Common myeloid progenitor, CD34-positive (primary cell): ENCODE results near the gene SMAD6.
"Not testable (repeated sequence)": the region's sequence is repeated elsewhere in the genome, so short reads cannot be mapped to it uniquely, and the experiment has no call there.

Experiments
- CTCF ChIA-PET: fragments of 350-600 bp; sonication (Branson Sonifier 250); formaldehyde crosslinking; loops from one replicate; lab custom pipeline; 2021; ENCODE audit warnings: antibody characterized with exemption; lab: Charles Lee
- POLR2A ChIA-PET: fragments of 350-600 bp; sonication (Branson Sonifier 250); formaldehyde crosslinking; loops from one replicate; lab custom pipeline; 2021; ENCODE audit warnings: antibody characterized with exemption; lab: Charles Lee
- DNase-seq, 3 donors: peaks; one replicate each; pipeline versions ENCODE4 v3.0.0 to v3.0.0-alpha.2; 2013
- H3K27ac ChIP-seq, 2 experiments: 1 replicate in 1 of 2; 2 replicates in 1 of 2; pipeline ENCODE4 v1.7.0; 2013; ENCODE audit warnings: inconsistent platforms in 2 of 2, low read length in 2 of 2, mild to moderate bottlenecking in 2 of 2, low read depth in 1 of 2, moderate library complexity in 1 of 2; ENCODE audit not compliant: severe bottlenecking in 2 of 2, insufficient read depth in 1 of 2, poor library complexity in 1 of 2
- H3K27me3 ChIP-seq, 5 experiments: replicated peaks in 2 of 5; 1 replicate in 3 of 5; 2 replicates in 2 of 5; pipeline versions ENCODE4 v1.6.1 to v1.7.0; 2013; ENCODE audit warnings: low read length in 4 of 5, mild to moderate bottlenecking in 2 of 5, moderate library complexity in 2 of 5, inconsistent platforms in 1 of 5; ENCODE audit not compliant: insufficient read depth in 5 of 5, control insufficient read depth in 4 of 5
- H3K36me3 ChIP-seq, 4 experiments: 1 replicate in 2 of 4; 2 replicates in 2 of 4; pipeline versions ENCODE4 v1.6.1 to v1.7.0; 2013; ENCODE audit warnings: low read length in 3 of 4, control low read depth in 1 of 4, mild to moderate bottlenecking in 1 of 4; ENCODE audit not compliant: control insufficient read depth in 4 of 4, insufficient read depth in 4 of 4
- H3K4me1 ChIP-seq, 4 experiments: 1 replicate in 3 of 4; 2 replicates in 1 of 4; pipeline versions ENCODE4 v1.6.1 to v1.7.1; 2013; ENCODE audit warnings: low read length in 3 of 4, mild to moderate bottlenecking in 3 of 4, control low read depth in 1 of 4, inconsistent platforms in 1 of 4, moderate library complexity in 1 of 4; ENCODE audit not compliant: control insufficient read depth in 4 of 4, insufficient read depth in 4 of 4; ENCODE audit errors: control extremely low read depth in 1 of 4
- H3K4me3 ChIP-seq, 7 experiments: 1 replicate in 4 of 7; 2 replicates in 3 of 7; pipeline versions ENCODE4 v1.5.1 to v1.7.0; 2013; ENCODE audit warnings: mild to moderate bottlenecking in 7 of 7, low read length in 6 of 7, moderate library complexity in 6 of 7, inconsistent platforms in 2 of 7, low read depth in 2 of 7, control low read depth in 1 of 7; ENCODE audit not compliant: insufficient read depth in 4 of 7, control insufficient read depth in 1 of 7; ENCODE audit errors: extremely low read depth in 1 of 7
- H3K9me3 ChIP-seq, 5 experiments: 1 replicate in 4 of 5; 2 replicates in 1 of 5; pipeline versions ENCODE4 v1.6.1 to v1.7.1; 2013; ENCODE audit warnings: low read length in 4 of 5, mild to moderate bottlenecking in 2 of 5, inconsistent platforms in 1 of 5, low read depth in 1 of 5, moderate library complexity in 1 of 5; ENCODE audit not compliant: control insufficient read depth in 4 of 5, insufficient read depth in 2 of 5; ENCODE audit errors: control extremely low read depth in 1 of 5
- WGBS: methylation state at CpG from one replicate; pipeline ENCODE4 v1.1.5; 2013; ENCODE audit not compliant: insufficient coverage; 5-methylcytosine and 5-hydroxymethylcytosine counted together

SMAD6 gene

DNA sequence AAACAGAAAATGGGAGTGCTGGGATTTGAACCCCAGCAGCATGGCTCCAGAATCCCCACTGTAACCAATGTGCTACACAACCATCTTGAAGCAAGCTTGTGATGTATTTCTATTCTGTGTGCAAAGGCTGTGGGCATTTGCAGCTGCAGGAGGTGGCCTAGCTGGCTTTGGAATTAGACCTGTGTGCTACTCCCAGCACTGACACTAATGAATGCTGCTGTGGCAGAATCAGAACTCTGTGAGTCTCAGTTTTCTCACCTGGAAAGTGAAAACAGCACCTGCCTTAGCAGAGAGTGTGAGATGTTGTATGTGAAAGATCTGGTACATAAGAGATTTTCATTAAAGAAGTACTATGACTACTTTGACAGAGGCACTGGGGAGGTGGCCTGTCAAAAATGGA is 21.5 kb upstream of the SMAD6 start:
- DNase-seq: no peak
- no peaks in the 10 kb centered on the region for H3K36me3 ChIP-seq
- ChIA-PET CTCF (interaction anchor here (1.4 kb wide), 1 partner anchor 62 kb away, joined by 3 read pairs; no protein-coding TSS in a partner anchor), POLR2A (no interaction called here)
- no peaks in the 10 kb centered on the region for H3K27me3 ChIP-seq
- no peak overlapping the region for H3K4me3 ChIP-seq
- H3K9me3 ChIP-seq: peaks cover 0 to 11% (median 2%) of the 10 kb centered on the region in 5 experiments
- peaks cover 0 to 17% (median 3%) of the 10 kb centered on the region in 4 experiments for H3K4me1 ChIP-seq
- H3K27ac ChIP-seq: peak overlapping the region in 1 of 2 experiments; percentile 15

DNA sequence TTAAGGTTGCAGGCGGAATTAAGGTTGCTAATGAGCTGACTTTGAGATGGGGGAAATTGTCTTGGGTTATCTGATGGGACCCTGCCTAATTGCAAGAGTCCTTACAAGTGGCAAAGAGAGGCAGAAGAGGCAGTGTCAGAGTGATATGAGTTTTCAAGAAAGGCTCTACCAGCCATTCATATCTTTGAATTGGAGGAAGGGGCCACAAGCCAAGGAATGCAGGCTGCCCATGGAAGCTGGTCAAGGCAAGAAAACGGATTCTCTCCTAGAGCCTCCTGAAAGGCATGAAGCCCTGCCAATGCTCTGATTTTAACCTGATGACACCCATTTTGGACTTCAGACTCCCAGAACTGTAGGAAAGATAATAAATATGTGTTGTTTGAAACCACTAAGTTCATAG is 20.6 kb upstream of the SMAD6 start:
- POLR2A ChIA-PET: no interaction called here

DNA sequence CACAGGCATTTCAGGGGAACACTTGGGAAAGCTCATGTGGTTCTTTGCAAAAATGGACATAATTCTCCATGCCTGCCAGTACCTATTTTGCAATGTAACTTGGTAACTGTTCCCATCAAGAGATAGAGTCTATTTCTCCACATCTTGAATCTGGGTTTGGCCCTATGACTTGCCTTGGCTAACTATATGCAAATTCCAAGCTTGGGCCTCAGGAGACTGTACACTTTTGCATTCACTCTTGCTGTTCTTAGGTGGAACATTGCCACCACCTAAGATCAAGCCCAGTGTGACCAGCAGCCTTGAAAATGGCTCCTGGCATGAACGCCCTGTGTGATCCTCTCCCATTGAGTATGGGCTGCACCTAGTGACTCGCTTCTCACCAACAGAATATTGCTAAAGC is 19.8 kb upstream of the SMAD6 start:
- CTCF ChIA-PET: no interaction called here
- peaks cover 0 to 11% (median 2%) of the 10 kb centered on the region in 5 experiments for H3K9me3 ChIP-seq
- DNase-seq: no peak
- H3K36me3 ChIP-seq: no peaks in the 10 kb centered on the region
- H3K4me1 ChIP-seq: peaks cover 0 to 11% (median 0%) of the 10 kb centered on the region in 4 experiments
- WGBS: 100% methylated on average over 2 of the region's 2 CpGs
- no peak overlapping the region for H3K4me3 ChIP-seq
- POLR2A ChIA-PET: no interaction called here
- H3K27me3 ChIP-seq: no peaks in the 10 kb centered on the region
- no peak overlapping the region for H3K27ac ChIP-seq

More for the DNA sequence above, 20.6 kb upstream of the SMAD6 start:
- H3K36me3 ChIP-seq: no peaks in the 10 kb centered on the region
- no peaks in the 10 kb centered on the region for H3K27me3 ChIP-seq
- peaks cover 0 to 11% (median 2%) of the 10 kb centered on the region in 5 experiments for H3K9me3 ChIP-seq
- no peak for DNase-seq
- CTCF ChIA-PET: no interaction called here
- H3K4me1 ChIP-seq: peaks cover 0 to 11% (median 0%) of the 10 kb centered on the region in 4 experiments
- no peak overlapping the region for H3K4me3 ChIP-seq
- no peak overlapping the region for H3K27ac ChIP-seq
- WGBS: 100% methylated on average over 2 of the region's 2 CpGs

DNA sequence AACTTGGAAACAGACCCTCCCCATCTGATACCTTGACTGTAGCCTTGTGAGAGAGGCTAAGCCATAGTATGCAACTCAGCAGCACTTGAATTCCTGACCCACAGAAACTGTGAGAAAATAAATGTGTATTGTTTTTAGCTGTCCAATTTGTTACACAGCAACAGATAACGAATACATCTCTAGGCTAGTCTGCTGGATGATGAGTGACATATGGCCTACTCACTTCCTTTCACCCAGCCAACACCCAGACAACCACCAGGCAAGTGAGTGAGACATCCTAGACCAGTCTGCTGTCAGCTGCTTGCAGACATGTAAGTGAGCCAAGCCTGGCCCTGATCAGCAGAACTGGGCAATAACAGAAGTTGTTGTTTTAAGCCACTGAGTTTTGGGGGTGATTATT is 19.2 kb upstream of the SMAD6 start:
- ChIA-PET CTCF (interaction anchor here (2.8 kb wide), 1 partner anchor 12 kb away, joined by 11 read pairs; no protein-coding TSS in a partner anchor), POLR2A (no interaction called here)
- Histone ChIP-seq H3K4me1 (peaks cover 0 to 6% (median 0%) of the 10 kb centered on the region in 4 experiments), H3K27ac (no peak overlapping the region), H3K27me3 (no peaks in the 10 kb centered on the region), H3K9me3 (peaks cover 0 to 11% (median 2%) of the 10 kb centered on the region in 5 experiments), H3K36me3 (no peaks in the 10 kb centered on the region), H3K4me3 (no peak overlapping the region)
- DNase-seq: peak in 1 of 3 donors; percentile 26
- no CpG with 5 or more reads among the region's 1 CpG for WGBS

DNA sequence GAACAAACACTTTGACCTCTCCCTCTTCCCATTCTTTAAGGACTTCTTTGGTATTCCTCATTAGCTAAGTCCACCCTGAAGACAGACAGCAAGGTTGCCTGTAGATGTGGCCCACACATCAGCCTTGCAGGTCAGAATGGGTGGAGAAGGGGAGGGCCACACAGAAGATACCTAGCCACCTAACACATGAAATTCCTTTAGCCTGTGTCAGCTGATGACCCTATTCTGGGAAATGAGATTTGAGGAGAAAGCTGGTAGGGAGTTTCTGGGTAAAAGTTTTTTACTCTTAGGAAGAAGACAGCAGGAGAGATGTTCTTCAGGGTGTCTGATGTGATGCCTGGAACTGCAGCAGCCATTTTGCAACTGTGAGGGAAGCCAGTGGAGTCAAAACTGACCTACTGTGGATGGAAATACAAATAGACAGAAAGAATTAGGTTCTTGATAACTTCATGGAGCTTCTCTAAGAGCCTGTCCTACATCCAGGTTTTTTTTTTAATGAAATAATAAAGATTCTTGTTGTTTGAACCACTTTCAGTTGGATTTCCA is 17.8 kb upstream of the SMAD6 start:
- ChIA-PET POLR2A (interaction anchor here (0.6 kb wide), 1 partner anchor 19 kb away, joined by 4 read pairs; no protein-coding TSS in a partner anchor), CTCF (interaction anchor here (0.8 to 2.8 kb wide), 8 partner anchors 10 to 118 kb away, joined by 3 to 11 read pairs (median 3); no protein-coding TSS in a partner anchor)
- Histone ChIP-seq H3K27me3 (no peaks in the 10 kb centered on the region), H3K4me3 (no peak overlapping the region), H3K36me3 (no peaks in the 10 kb centered on the region), H3K4me1 (no peaks in the 10 kb centered on the region), H3K9me3 (peaks cover 0 to 11% (median 2%) of the 10 kb centered on the region in 5 experiments), H3K27ac (no peak overlapping the region)
- DNase-seq: no peak

DNA sequence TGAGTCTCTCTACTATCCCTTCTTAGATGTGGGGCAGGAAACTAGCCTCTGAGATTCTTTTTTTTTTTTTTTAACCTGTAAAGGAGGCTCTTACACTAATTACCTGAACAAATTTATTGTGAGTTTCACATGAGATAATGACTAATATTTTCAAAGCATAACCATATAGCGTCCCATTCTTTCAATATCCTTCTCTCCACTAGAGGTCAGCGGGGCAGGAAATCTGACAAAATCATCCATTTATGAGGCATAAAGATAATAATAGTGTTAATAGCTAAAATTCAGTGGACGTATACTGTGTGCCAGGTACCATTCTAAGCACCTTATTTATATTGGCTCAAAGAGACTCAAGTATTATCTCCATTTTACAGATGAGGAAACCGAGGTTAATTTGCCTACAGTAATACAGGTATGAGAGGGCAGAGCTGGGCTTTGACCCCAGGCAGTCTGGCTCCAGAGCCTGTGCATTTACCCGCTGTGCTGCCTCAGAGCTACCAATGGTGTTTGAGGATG is 16.3 kb upstream of the SMAD6 start:
- no peak overlapping the region for H3K4me3 ChIP-seq
- ChIA-PET CTCF (interaction anchor here (0.6 to 1.8 kb wide), 12 partner anchors 15 to 89 kb away, joined by 3 to 6 read pairs (median 3); no protein-coding TSS in a partner anchor), POLR2A (interaction anchor here (0.5 to 0.6 kb wide), 2 partner anchors 22 to 71 kb away, joined by 3 to 6 read pairs; no protein-coding TSS in a partner anchor)
- H3K9me3 ChIP-seq: peaks cover 0 to 11% (median 2%) of the 10 kb centered on the region in 5 experiments
- no peak overlapping the region for H3K27ac ChIP-seq
- no peaks in the 10 kb centered on the region for H3K36me3 ChIP-seq
- DNase-seq: no peak
- 92% methylated on average over 2 of the region's 5 CpGs for WGBS
- H3K27me3 ChIP-seq: no peaks in the 10 kb centered on the region
- H3K4me1 ChIP-seq: no peaks in the 10 kb centered on the region

DNA sequence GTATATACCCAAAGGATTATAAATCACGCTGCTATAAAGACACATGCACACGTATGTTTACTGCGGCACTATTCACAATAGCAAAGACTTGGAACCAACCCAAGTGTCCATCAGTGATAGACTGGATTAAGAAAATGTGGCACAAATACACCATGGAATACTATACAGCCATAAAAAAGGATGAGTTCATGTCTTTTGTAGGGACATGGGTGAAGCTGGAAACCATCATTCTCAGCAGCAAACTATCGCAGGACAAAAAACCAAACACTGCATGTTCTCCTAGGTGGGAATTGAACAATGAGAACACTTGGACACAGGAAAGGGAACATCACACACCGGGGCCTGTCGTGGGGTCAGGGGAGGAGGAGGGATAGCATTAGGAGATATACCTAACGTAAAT is 11.1 kb upstream of the SMAD6 start:
- H3K27ac ChIP-seq, POLR2A ChIA-PET, H3K27me3 ChIP-seq, DNase-seq, H3K4me1 ChIP-seq, H3K9me3 ChIP-seq, H3K36me3 ChIP-seq, H3K4me3 ChIP-seq: not testable (repeated sequence)
- CTCF ChIA-PET: interaction anchor here (1.6 kb wide), 1 partner anchor 83 kb away, joined by 7 read pairs; no protein-coding TSS in a partner anchor
- 100% methylated on average over 1 of the region's 7 CpGs for WGBS
